Right lobe of liver (tissue), 4 donors: ENCODE measurements around the gene CCDC183.

ENCODE experiments used
- CTCF ChIP-seq, 4 donors: fragments of 200-600 bp in 3 of 4; fragments of 450-650 bp in 1 of 4; IDR thresholded peaks; one replicate each; pipeline versions ENCODE4 v1.5.1 to v1.8.0; 2016 to 2022; ENCODE audit warnings: antibody characterized with exemption in 4 of 4, mild to moderate bottlenecking in 2 of 4
- POLR2A ChIP-seq: fragments of 450-650 bp; IDR thresholded peaks from one replicate; pipeline ENCODE4 v1.6.1; 2017; ENCODE audit warnings: antibody characterized with exemption, mild to moderate bottlenecking
- donor health status: DM: no; HTN: no; CAD: no.
- donor health status: DM: no; HTN: no; CAD: no.
- donor health status: DM: no; HTN: yes; CAD: no.

DNA sequence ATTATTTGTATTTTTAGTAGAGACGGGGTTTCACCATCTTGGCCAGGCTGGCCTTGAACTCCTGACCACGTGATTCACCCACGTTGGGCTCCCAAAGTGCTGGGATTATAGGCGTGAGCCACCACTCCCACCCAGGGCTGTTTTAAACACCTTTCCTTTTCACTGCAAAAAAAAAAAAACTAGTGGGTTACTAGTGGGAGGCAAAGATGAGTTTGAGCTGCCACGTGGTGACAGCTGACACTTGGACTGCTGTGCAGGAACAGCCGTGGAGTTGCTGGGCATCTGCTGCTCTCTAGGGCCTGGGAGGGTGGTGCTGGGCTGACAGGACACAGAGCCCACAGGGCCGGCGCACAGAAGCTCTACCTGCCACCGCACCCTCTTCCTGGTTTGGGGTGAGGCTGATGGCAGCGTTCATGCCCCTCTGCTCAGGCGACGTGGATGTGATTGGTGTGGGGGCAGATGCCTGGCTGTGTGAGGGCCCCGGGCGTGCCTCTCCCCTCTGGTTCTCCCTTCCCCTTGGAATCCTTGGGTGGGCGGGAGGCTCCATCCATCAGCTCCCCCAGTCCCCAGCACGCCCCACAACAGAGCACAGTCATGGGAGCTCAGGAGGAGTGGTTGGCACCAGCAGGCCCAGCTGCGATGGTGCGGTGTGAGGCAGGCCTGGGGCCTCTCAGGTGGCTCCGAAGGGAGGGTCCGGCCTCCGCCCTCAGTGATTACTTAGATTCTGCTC is 28.5 kb downstream of the CCDC183 start:
- TF ChIP-seq POLR2A (no peak), CTCF (IDR thresholded peaks at IDR 0.05) (no peak)
